GM19328 (cell line): ENCODE data around the gene DNM3.

Source experiments
- ATAC-seq: cut with Tn5 transposase; IDR thresholded peaks from one replicate; pipeline ENCODE4 v1.9.1; 2021; ENCODE audit warnings: mild to moderate bottlenecking, moderate library complexity; ENCODE audit not compliant: unreplicated experiment

The DNM3 gene

GRCh38 chr1:172381946-172382345, 540.6 kb downstream of the DNM3 start:
- no peak for ATAC-seq

- no peak for ATAC-seq
Measured at GRCh38 chr1:172382406-172382805, 541.1 kb downstream of the DNM3 start.

- ATAC-seq, result no peak
Measured at GRCh38 chr1:172382990-172383389, 541.7 kb downstream of the DNM3 start.

GRCh38 chr1:172383536-172383935, 542.2 kb downstream of the DNM3 start:
- ATAC-seq, result no peak

- no peak for ATAC-seq
Measured at GRCh38 chr1:172384656-172385055, 543.4 kb downstream of the DNM3 start.

GRCh38 chr1:172386046-172386445, 544.7 kb downstream of the DNM3 start:
- ATAC-seq, result no peak

GRCh38 chr1:172388490-172388889, 547.2 kb downstream of the DNM3 start:
- ATAC-seq, result no peak

GRCh38 chr1:172390301-172390682, 549.0 kb downstream of the DNM3 start:
- ATAC-seq, result no peak

GRCh38 chr1:172390683-172391551, 549.6 kb downstream of the DNM3 start:
- ATAC-seq, result peak; percentile 50

GRCh38 chr1:172391976-172392375, 550.7 kb downstream of the DNM3 start:
- ATAC-seq, result no peak

- ATAC-seq, result no peak
Measured at GRCh38 chr1:172393354-172393753, 552.1 kb downstream of the DNM3 start.

- ATAC-seq, result peak; percentile 70
Measured at GRCh38 chr1:172394141-172394751, 552.9 kb downstream of the DNM3 start.

GRCh38 chr1:172394811-172395210, 553.5 kb downstream of the DNM3 start:
- ATAC-seq, result no peak

- no peak for ATAC-seq
Measured at GRCh38 chr1:172395576-172395975, 554.3 kb downstream of the DNM3 start.

GRCh38 chr1:172397221-172397620, 555.9 kb downstream of the DNM3 start:
- no peak for ATAC-seq

- no peak for ATAC-seq
Measured at GRCh38 chr1:172397633-172398032, 556.3 kb downstream of the DNM3 start.

- ATAC-seq, result no peak
Measured at GRCh38 chr1:172398193-172398592, 556.9 kb downstream of the DNM3 start.

GRCh38 chr1:172398970-172399755, 557.9 kb downstream of the DNM3 start:
- no peak for ATAC-seq

- no peak for ATAC-seq
Measured at GRCh38 chr1:172399756-172400721, 558.7 kb downstream of the DNM3 start.

GRCh38 chr1:172400722-172401105, 559.4 kb downstream of the DNM3 start:
- no peak for ATAC-seq
